Uterus (tissue), 4 donors: ENCODE results near the gene BABAM2. TPM values are rescaled to one million over a fixed set of nuclear protein-coding genes. Genes with fewer than 3 reads are reported as not detected.
A peak's percentile ranks its signal among the peaks of the same experiment; 100 is the strongest.

Experiments used
- DNase-seq, 2 donors: peaks; one replicate each; pipeline ENCODE4 v3.0.0-alpha.2; 2019 to 2020
- H3K27ac ChIP-seq, 2 donors: fragments of 200-600 bp; sonication (generic); 1 replicate in 1 of 2; 2 replicates in 1 of 2; pipeline ENCODE4 v1.5.1; 2016 to 2018
- H3K27me3 ChIP-seq, 2 donors: fragments of 200-600 bp; sonication (generic); one replicate each; pipeline ENCODE4 v1.5.1; 2018 to 2019; ENCODE audit warnings: control low read depth in 1 of 2
- H3K36me3 ChIP-seq, 2 donors: fragments of 200-600 bp; sonication (generic); one replicate each; pipeline ENCODE4 v1.5.1; 2019; ENCODE audit warnings: control low read depth in 1 of 2
- H3K4me1 ChIP-seq, 2 donors: fragments of 200-600 bp; sonication (generic); one replicate each; pipeline ENCODE4 v1.5.1; 2018 to 2019; ENCODE audit warnings: control low read depth in 1 of 2
- H3K4me3 ChIP-seq, 2 donors: fragments of 200-600 bp; sonication (generic); 1 replicate in 1 of 2; 2 replicates in 1 of 2; pipeline ENCODE4 v1.5.1; 2018 to 2019; ENCODE audit warnings: mild to moderate bottlenecking in 1 of 2
- H3K9me3 ChIP-seq, 2 donors: fragments of 200-600 bp; sonication (generic); one replicate each; pipeline ENCODE4 v1.5.1; 2019; ENCODE audit warnings: control low read depth in 1 of 2
- CTCF ChIP-seq, 4 experiments: fragments of 200-600 bp in 2 of 4; fragments of 450-650 bp in 2 of 4; sonication (generic) in 2 of 4; IDR thresholded peaks; one replicate each; pipeline ENCODE4 v1.5.1; 2016 to 2019; ENCODE audit warnings: antibody characterized with exemption in 4 of 4, mild to moderate bottlenecking in 2 of 4, moderate library complexity in 1 of 4
- POLR2A ChIP-seq, 2 donors: fragments of 450-650 bp; IDR thresholded peaks; one replicate each; pipeline ENCODE4 v1.6.1; 2016; ENCODE audit warnings: antibody characterized with exemption in 2 of 2, mild to moderate bottlenecking in 1 of 2, moderate library complexity in 1 of 2
- intact Hi-C: fragments of 100-400 bp; cut with DNase I; formaldehyde crosslinking; loops from one replicate; pipeline ENCODE4 v1.15.1; 2023; ENCODE audit warnings: low total_unique reads
- total RNA-seq, 4 donors: library from RNA; depleted of rRNA in 3 of 4; stranded (reverse); fragments of >200 nt in 3 of 4; gene quantifications; one replicate each; pipeline versions ENCODE4 v1.1.0 to v1.2.4, GENCODE V29; 2014 to 2023
- donor health status: DM: yes; HTN: yes; CAD: no.

Gene BABAM2
- total RNA-seq, 4 donors from 2014 or later = 24.1 to 62.1 (median 32.5) TPM

- Histone ChIP-seq H3K36me3 (no peaks in the 10 kb centered on the region), H3K27me3 (no peaks in the 10 kb centered on the region), H3K27ac (peak overlapping the region; percentile 9 to 17), H3K4me3 (no peak overlapping the region), H3K9me3 (no peaks in the 10 kb centered on the region), H3K4me1 (no peaks in the 10 kb centered on the region)
- intact Hi-C loops = no loop called here
- TF ChIP-seq CTCF (IDR thresholded peaks at IDR 0.05) (no peak), POLR2A (IDR thresholded peaks at IDR 0.05) (no peak)
- DNase-seq = no peak
These were observed 4.9 kb upstream of the BABAM2 start for GRCh38 chr2:27885661-27886060.

- TF ChIP-seq CTCF (IDR thresholded peaks at IDR 0.05) (no peak), POLR2A (IDR thresholded peaks at IDR 0.05) (no peak)
- Histone ChIP-seq H3K4me1 (no peaks in the 10 kb centered on the region), H3K27ac (peak overlapping the region in 1 of 2 donors; percentile 17), H3K4me3 (no peak overlapping the region), H3K36me3 (no peaks in the 10 kb centered on the region), H3K9me3 (no peaks in the 10 kb centered on the region), H3K27me3 (no peaks in the 10 kb centered on the region)
- no peak for DNase-seq
- intact Hi-C loops = no loop called here
These were observed 4.2 kb upstream of the BABAM2 start for GRCh38 chr2:27886322-27886721.

GRCh38 chr2:27887111-27887510, 3.4 kb upstream of the BABAM2 start:
- Histone ChIP-seq H3K27me3 (no peaks in the 10 kb centered on the region), H3K27ac (peak overlapping the region in 1 of 2 donors; percentile 96), H3K9me3 (no peaks in the 10 kb centered on the region), H3K4me1 (no peaks in the 10 kb centered on the region), H3K36me3 (no peaks in the 10 kb centered on the region), H3K4me3 (no peak overlapping the region)
- TF ChIP-seq CTCF (IDR thresholded peaks at IDR 0.05) (no peak), POLR2A (IDR thresholded peaks at IDR 0.05) (no peak)
- DNase-seq = no peak
- intact Hi-C loops = no loop called here

GRCh38 chr2:27887830-27888229, 2.7 kb upstream of the BABAM2 start:
- Histone ChIP-seq H3K4me3 (no peak overlapping the region), H3K4me1 (peaks cover 0 to 7% of the 10 kb centered on the region in 2 donors), H3K9me3 (no peaks in the 10 kb centered on the region), H3K27ac (peak overlapping the region; percentile 96), H3K36me3 (no peaks in the 10 kb centered on the region), H3K27me3 (no peaks in the 10 kb centered on the region)
- intact Hi-C loops = no loop called here
- no peak for TF ChIP-seq POLR2A (IDR thresholded peaks at IDR 0.05)
- TF ChIP-seq CTCF (IDR thresholded peaks at IDR 0.05) = no peak
- DNase-seq = no peak

- no peak for TF ChIP-seq CTCF (IDR thresholded peaks at IDR 0.05)
- no peak for TF ChIP-seq POLR2A (IDR thresholded peaks at IDR 0.05)
- H3K9me3 ChIP-seq = no peaks in the 10 kb centered on the region
- no peak for DNase-seq
- H3K27me3 ChIP-seq = no peaks in the 10 kb centered on the region
- no peak overlapping the region for H3K4me3 ChIP-seq
- H3K36me3 ChIP-seq = no peaks in the 10 kb centered on the region
- intact Hi-C loops = no loop called here
- H3K4me1 ChIP-seq = peaks cover 0 to 7% of the 10 kb centered on the region in 2 donors
- H3K27ac ChIP-seq = peak overlapping the region; percentile 96
These were observed 1.7 kb upstream of the BABAM2 start for GRCh38 chr2:27888790-27889189.
